Measurements from ENCODE around the gene PIP4K2A.
"Not testable (repeated sequence)": the region's sequence is repeated elsewhere in the genome, so short reads cannot be mapped to it uniquely, and the experiment has no call there.

The PIP4K2A gene

GRCh38 chr10:22548344-22548743 is 166.0 kb downstream of the PIP4K2A start:
- no peak for DNase-seq

- no peak for DNase-seq
Observed at GRCh38 chr10:22545643-22546042, 168.7 kb downstream of the PIP4K2A start.

- DNase-seq = no peak
Observed at GRCh38 chr10:22544325-22545068, 169.9 kb downstream of the PIP4K2A start.

- DNase-seq = no peak
Observed at GRCh38 chr10:22542773-22543172, 171.6 kb downstream of the PIP4K2A start.

GRCh38 chr10:22541900-22542299 is 172.5 kb downstream of the PIP4K2A start:
- no peak for DNase-seq

- no peak for DNase-seq
Observed at GRCh38 chr10:22539579-22540298, 174.6 kb downstream of the PIP4K2A start.

GRCh38 chr10:22537810-22538209 is 176.6 kb downstream of the PIP4K2A start:
- no peak for DNase-seq

GRCh38 chr10:22536620-22537019 is 177.8 kb downstream of the PIP4K2A start:
- DNase-seq = no peak

GRCh38 chr10:22534849-22535604 is 179.4 kb downstream of the PIP4K2A start:
- DNase-seq = no peak

GRCh38 chr10:22531441-22531840 is 182.9 kb downstream of the PIP4K2A start:
- DNase-seq = no peak

GRCh38 chr10:22531008-22531407 is 183.4 kb downstream of the PIP4K2A start:
- no peak for DNase-seq

GRCh38 chr10:22527520-22527919 is 186.9 kb downstream of the PIP4K2A start:
- DNase-seq = no peak

- DNase-seq = not testable (repeated sequence)
Observed at GRCh38 chr10:22524333-22524732, 190.0 kb downstream of the PIP4K2A start.

- not testable (repeated sequence) for DNase-seq
Observed at GRCh38 chr10:22520645-22521044, 193.7 kb downstream of the PIP4K2A start.

GRCh38 chr10:22518167-22518724 is 196.1 kb downstream of the PIP4K2A start:
- no peak for DNase-seq

- DNase-seq = no peak
Observed at GRCh38 chr10:22515009-22515408, 199.4 kb downstream of the PIP4K2A start.

GRCh38 chr10:22514414-22514758 is 200.0 kb downstream of the PIP4K2A start:
- not testable (repeated sequence) for DNase-seq

- DNase-seq = not testable (repeated sequence)
Observed at GRCh38 chr10:22513483-22514413, 200.6 kb downstream of the PIP4K2A start.

- not testable (repeated sequence) for DNase-seq
Observed at GRCh38 chr10:22512015-22512414, 202.4 kb downstream of the PIP4K2A start.

GRCh38 chr10:22508214-22508613 is 206.2 kb downstream of the PIP4K2A start:
- DNase-seq = not testable (repeated sequence)

GRCh38 chr10:22505911-22506685 is 208.3 kb downstream of the PIP4K2A start:
- DNase-seq = no peak
